Stimulated activated CD4-positive, alpha-beta T cell treated with anti-CD3 and anti-CD28 coated beads, Interleukin-4, amount 100 ng/mL, for 4 hours (primary cell): ENCODE results near the gene CITED2.
"Not testable (repeated sequence)": the region's sequence is repeated elsewhere in the genome, so short reads cannot be mapped to it uniquely, and the experiment has no call there.

Source experiments
- DNase-seq, 2 experiments: peaks; one replicate each; pipeline ENCODE4 v3.0.0-alpha.2; 2020

CITED2 gene

DNA sequence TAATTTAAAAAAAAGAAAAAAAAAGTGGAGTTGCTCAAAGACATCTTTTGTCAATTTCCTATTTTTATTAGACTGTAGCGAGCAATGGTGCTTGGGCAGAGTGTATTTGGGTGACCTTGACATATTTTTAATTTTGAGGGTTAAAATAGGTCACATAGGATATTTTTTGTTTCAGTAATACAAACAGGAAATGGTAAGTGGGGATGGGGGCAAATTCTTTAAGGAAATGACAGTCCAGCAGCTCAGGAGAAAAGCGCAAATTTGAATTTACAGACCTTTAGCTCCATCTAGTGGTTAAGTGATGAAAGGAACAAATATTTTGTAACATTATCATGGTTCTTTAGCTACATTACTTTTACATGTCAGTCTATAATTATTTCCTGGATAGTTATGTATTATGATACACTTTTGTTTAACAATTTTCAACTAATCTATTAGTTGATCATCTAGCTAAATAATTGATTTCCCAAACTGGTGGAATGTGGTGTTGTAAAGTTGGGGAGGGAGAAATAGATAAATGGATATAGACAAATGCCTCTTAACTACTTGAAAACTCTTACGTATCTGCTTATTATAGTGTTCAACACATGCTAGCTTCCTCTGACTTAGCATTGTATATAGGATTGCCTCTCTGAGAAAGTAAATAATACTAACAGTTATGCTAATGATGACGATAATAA, 10.0 kb downstream of the CITED2 start:
- DNase-seq = no peak

GRCh38 chr6:139363797-139364196, 10.7 kb downstream of the CITED2 start:
- not testable (repeated sequence) for DNase-seq

DNA sequence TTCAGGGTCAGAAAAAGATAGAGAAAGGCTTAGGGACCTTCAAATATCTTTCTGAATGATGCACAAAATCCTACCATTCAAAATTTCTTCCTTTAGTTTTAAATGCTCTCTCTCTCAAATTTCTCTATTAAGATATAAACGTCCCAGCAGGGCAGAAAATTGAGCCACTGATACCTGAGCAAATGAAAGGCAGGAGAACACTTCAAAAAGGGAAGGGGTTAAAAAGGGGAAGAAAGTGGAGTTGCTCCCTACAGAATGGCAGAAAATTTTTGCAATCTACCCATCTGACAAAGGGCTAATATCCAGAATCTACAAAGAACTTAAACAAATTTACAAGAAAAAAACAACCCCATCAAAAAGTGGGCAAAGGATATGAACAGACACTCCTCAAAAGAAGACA, 11.3 kb downstream of the CITED2 start:
- DNase-seq = not testable (repeated sequence)

- DNase-seq = no peak
Measured at GRCh38 chr6:139361211-139361610, 13.2 kb downstream of the CITED2 start.

- DNase-seq = no peak
Measured at GRCh38 chr6:139356924-139357323, 17.5 kb downstream of the CITED2 start.

GRCh38 chr6:139355777-139356445, 18.5 kb downstream of the CITED2 start:
- no peak for DNase-seq

DNA sequence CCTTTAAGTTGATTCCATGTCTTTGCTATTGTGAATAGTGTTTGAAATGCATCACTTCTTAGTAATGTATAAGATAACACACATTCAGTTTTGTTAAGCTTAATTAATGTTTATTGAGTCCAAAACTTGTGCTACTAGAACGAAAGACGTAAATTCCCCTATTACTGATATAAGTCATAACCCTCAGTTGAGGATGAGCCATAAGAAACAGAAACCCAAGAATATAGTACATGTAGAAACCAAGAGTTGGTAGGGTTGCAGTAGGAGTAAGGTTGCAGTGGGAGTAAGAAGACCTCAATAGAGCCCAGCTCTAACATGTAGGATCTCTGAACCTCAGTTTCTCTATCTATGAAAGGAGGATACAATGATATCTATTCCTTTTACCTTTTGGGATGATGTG, 19.3 kb downstream of the CITED2 start:
- DNase-seq = no peak

- DNase-seq = no peak
Measured at GRCh38 chr6:139354189-139354588, 20.3 kb downstream of the CITED2 start.

- no peak for DNase-seq
Measured at GRCh38 chr6:139349464-139350020, 24.9 kb downstream of the CITED2 start.

DNA sequence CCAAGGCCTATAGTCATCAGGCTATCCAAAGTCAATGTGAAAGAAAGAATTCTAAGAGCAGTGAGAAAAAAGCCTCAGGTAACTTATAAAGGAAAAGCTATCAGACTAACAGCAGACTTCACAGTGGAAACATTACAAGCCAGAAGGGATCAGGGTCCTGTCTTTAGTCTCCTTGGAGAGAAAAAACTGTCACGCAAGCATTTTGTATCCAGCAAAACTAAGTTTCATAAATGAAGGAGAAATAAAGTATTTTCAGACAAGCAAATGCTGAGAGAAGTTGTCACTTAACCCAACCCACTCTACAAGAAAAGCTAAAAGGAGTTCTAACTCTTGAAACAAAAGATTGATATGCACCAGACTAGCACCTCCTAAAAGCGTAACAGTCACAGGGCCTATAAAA, 28.1 kb downstream of the CITED2 start:
- DNase-seq = no peak

DNA sequence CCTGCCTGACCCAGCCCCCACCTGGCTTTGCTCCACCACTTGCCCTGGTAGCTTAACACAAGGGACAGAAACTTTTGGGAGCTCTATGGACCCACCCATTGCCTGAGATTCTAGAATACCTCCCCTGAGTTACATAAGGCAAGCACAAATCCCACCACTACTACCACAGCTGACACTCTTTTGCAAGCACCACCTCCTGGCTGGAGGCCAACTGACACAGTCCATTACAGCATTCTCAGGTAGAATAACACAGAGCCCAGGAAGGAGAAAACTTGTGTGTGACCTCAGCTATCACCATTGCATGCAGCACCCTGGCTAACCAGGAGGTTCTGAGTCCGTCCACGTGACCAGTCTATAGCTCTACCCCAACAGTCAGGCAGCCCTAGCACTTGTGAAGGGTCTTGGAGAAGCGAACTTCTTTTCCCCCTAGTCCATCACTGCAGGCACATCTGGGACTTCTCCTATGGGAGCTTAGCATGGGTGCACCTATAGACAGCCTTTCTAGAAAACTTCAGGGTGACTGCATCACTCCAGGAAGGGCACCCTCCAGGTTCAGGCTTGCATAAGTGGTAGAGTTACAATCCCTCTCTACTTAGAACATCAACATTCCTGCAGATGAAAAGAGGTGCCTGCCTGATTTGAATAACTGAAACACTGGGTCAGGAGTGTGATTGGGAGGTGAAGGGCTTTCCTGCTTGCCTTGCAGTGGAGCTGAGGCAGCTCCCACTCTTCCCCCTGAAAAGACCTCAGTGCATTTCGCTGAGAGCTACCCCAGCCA, 30.1 kb downstream of the CITED2 start:
- DNase-seq = no peak

GRCh38 chr6:139343052-139343750, 31.2 kb downstream of the CITED2 start:
- peak in 1 of 2 experiments; percentile 5 for DNase-seq

DNA sequence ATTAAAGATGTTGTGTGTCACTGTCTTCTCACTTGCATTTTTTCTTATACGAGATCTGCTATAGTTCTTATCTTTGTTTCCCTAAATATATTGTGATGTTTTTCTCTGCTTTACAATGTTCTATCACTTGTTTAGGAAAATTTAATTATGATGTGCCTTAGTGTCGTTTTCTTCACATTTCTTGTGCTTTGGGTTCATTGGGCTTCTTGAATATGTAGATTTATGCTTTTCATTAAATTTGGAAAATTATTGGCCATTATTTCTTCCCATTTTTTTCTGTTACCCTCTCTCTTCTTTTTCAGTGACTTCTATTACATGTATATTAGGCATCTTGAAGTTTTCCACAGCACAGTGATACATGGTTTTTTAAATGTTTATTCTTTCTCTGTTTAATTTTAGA, 33.4 kb downstream of the CITED2 start:
- DNase-seq = no peak

- DNase-seq = no peak
Measured at GRCh38 chr6:139338795-139339194, 35.7 kb downstream of the CITED2 start.

DNA sequence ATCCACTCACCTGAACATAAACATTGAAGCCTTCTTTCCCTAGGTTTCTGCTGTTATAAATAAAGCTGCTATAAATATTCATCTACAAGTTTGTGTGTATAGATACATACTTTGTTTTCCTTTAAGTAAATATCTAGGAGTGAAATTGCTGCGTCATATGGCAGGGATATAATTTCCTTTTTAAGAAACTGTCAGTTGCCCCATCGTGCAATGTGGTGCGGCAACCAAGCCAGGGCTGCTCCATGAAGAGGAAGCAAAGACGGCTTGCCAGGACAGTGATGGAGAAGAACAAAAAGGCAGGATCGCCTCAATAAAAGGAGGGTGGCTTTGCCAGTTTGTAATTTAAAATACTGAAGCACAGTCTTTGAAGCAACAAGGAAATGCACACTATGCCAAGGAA, 36.6 kb downstream of the CITED2 start:
- DNase-seq = no peak

DNA sequence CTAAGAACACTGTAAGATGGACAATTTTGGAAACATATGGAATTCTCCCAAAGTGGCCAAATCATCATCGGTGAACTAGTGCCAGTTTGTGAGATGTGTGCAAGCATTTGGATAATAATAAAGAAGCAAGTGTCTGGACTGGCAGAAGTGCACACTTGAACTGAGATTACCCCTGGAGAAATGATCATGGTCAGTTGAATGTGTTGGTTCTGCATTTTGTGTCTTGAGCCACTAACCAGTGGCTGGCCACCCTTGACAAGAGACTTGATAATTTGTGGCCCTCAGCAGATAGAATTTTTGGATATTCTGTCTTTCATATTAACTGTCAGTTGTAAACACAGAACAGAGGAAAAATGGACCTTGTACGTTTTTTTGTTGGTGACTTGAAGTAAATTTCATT, 37.4 kb downstream of the CITED2 start:
- DNase-seq = no peak

- DNase-seq = no peak
Measured at GRCh38 chr6:139336488-139336887, 38.0 kb downstream of the CITED2 start.

- DNase-seq = no peak
Measured at GRCh38 chr6:139335447-139336210, 38.8 kb downstream of the CITED2 start.

- DNase-seq = no peak
Measured at GRCh38 chr6:139334806-139335446, 39.5 kb downstream of the CITED2 start.

- no peak for DNase-seq
Measured at GRCh38 chr6:139330826-139331500, 43.5 kb downstream of the CITED2 start.

GRCh38 chr6:139330306-139330705, 44.1 kb downstream of the CITED2 start:
- DNase-seq = no peak
